HepG2 (cell line): ENCODE results near the gene ZFHX3. TPM values are rescaled to one million over a fixed set of nuclear protein-coding genes. Genes with fewer than 3 reads are reported as not detected.
A peak's percentile ranks its signal among the peaks of the same experiment; 100 is the strongest.

ENCODE experiments used
- AGO1 ChIP-seq: fragments of 200-400 bp; formaldehyde crosslinking; IDR thresholded peaks from 2 replicates; pipeline ENCODE4 v1.6.1; 2017; ENCODE audit warnings: mild to moderate bottlenecking, low read depth, low read length, moderate library complexity; ENCODE audit not compliant: poor library complexity, severe bottlenecking
- ARID4A ChIP-seq: sonication (generic); formaldehyde crosslinking; IDR thresholded peaks from 2 replicates; pipeline ENCODE4 v1.5.0; 2020; ENCODE audit warnings: mild to moderate bottlenecking, missing genetic modification reagents, borderline replicate concordance
- KAT7 ChIP-seq: IDR thresholded peaks from 2 replicates; pipeline ENCODE4 v1.6.1; 2018; ENCODE audit warnings: borderline replicate concordance, missing compliant biosample characterization
- SOX6 ChIP-seq, 2 experiments: fragments of 450-650 bp in 1 of 2; sonication (generic) in 1 of 2; formaldehyde crosslinking in 1 of 2; IDR thresholded peaks; 2 replicates each; pipeline versions ENCODE4 v1.4.0 to v1.6.1; 2017 to 2020; ENCODE audit warnings: antibody characterized with exemption in 1 of 2, mild to moderate bottlenecking in 1 of 2, missing genetic modification reagents in 1 of 2
- ZNF724P ChIP-seq: sonication (generic); formaldehyde crosslinking; IDR thresholded peaks from 2 replicates; pipeline ENCODE4 v1.8.0; 2022; ENCODE audit warnings: missing genetic modification reagents, borderline replicate concordance
- polyA plus RNA-seq, 8 experiments: library from polyadenylated mRNA; depleted of rRNA in 3 of 8; stranded (reverse) in 7 of 8; unstranded in 1 of 8; fragments of >200 nt; fragmentation: Illumina TruSeq in 4 of 8; extraction: Trizol in 4 of 8; gene quantifications; 2 replicates each; pipeline versions ENCODE4 v1.2.1 to v1.2.3, GENCODE V29; 2011 to 2016; ENCODE audit warnings: low read depth in 4 of 8, missing spikeins in 1 of 8, mixed read lengths in 1 of 8; ENCODE audit not compliant: insufficient read depth in 1 of 8
- total RNA-seq, 5 experiments: library from RNA; depleted of rRNA; stranded (reverse); fragments of >200 nt; fragmentation: Illumina TruSeq; extraction: Trizol; gene quantifications; 2 replicates each; pipeline ENCODE4 v1.2.3, GENCODE V29; 2016; ENCODE audit warnings: low read depth in 1 of 5
- TF ChIP-seq, protein P1 (sequence below): sonication (generic); formaldehyde crosslinking; IDR thresholded peaks from 2 replicates; pipeline ENCODE4 v1.4.0; 2020; ENCODE audit warnings: missing genetic modification reagents, borderline replicate concordance
- TF ChIP-seq, protein P2 (sequence below): fragments of 450-650 bp; IDR thresholded peaks from 2 replicates; pipeline ENCODE4 v1.6.1; 2017; ENCODE audit warnings: mild to moderate bottlenecking
- TF ChIP-seq, protein P3 (sequence below): sonication (generic); formaldehyde crosslinking; IDR thresholded peaks from 2 replicates; pipeline ENCODE4 v1.8.1; 2023; ENCODE audit warnings: mild to moderate bottlenecking, missing genetic modification reagents

The ZFHX3 gene
- total and polyA plus RNA-seq, 2 of the 13 experiments (the other 11 are each of a cell fraction or from before 2014, with no cell fraction given), result 5.0 to 6.0 TPM

GRCh38 chr16:72934636-72935403 is 113.1 kb downstream of the ZFHX3 start (continued):
- TF ChIP-seq ARID4A (no peak), ZNF724P (CRISPR knock-in tag) (no peak), AGO1 (no peak), KAT7 (CRISPR knock-in tag) (no peak), SOX6 (IDR thresholded peaks at IDR 0.05) (no peak), SOX6 (CRISPR knock-in tag; IDR thresholded peaks at IDR 0.05) (0 out of 2 replicates have a peak, but pooled peaks have one; percentile 9)
- TF ChIP-seq, protein P1, sequence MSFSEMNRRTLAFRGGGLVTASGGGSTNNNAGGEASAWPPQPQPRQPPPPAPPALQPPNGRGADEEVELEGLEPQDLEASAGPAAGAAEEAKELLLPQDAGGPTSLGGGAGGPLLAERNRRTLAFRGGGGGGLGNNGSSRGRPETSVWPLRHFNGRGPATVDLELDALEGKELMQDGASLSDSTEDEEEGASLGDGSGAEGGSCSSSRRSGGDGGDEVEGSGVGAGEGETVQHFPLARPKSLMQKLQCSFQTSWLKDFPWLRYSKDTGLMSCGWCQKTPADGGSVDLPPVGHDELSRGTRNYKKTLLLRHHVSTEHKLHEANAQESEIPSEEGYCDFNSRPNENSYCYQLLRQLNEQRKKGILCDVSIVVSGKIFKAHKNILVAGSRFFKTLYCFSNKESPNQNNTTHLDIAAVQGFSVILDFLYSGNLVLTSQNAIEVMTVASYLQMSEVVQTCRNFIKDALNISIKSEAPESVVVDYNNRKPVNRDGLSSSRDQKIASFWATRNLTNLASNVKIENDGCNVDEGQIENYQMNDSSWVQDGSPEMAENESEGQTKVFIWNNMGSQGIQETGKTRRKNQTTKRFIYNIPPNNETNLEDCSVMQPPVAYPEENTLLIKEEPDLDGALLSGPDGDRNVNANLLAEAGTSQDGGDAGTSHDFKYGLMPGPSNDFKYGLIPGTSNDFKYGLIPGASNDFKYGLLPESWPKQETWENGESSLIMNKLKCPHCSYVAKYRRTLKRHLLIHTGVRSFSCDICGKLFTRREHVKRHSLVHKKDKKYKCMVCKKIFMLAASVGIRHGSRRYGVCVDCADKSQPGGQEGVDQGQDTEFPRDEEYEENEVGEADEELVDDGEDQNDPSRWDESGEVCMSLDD, result no peak
- TF ChIP-seq, protein P2, sequence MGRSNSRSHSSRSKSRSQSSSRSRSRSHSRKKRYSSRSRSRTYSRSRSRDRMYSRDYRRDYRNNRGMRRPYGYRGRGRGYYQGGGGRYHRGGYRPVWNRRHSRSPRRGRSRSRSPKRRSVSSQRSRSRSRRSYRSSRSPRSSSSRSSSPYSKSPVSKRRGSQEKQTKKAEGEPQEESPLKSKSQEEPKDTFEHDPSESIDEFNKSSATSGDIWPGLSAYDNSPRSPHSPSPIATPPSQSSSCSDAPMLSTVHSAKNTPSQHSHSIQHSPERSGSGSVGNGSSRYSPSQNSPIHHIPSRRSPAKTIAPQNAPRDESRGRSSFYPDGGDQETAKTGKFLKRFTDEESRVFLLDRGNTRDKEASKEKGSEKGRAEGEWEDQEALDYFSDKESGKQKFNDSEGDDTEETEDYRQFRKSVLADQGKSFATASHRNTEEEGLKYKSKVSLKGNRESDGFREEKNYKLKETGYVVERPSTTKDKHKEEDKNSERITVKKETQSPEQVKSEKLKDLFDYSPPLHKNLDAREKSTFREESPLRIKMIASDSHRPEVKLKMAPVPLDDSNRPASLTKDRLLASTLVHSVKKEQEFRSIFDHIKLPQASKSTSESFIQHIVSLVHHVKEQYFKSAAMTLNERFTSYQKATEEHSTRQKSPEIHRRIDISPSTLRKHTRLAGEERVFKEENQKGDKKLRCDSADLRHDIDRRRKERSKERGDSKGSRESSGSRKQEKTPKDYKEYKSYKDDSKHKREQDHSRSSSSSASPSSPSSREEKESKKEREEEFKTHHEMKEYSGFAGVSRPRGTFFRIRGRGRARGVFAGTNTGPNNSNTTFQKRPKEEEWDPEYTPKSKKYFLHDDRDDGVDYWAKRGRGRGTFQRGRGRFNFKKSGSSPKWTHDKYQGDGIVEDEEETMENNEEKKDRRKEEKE, result no peak
- TF ChIP-seq, protein P3, sequence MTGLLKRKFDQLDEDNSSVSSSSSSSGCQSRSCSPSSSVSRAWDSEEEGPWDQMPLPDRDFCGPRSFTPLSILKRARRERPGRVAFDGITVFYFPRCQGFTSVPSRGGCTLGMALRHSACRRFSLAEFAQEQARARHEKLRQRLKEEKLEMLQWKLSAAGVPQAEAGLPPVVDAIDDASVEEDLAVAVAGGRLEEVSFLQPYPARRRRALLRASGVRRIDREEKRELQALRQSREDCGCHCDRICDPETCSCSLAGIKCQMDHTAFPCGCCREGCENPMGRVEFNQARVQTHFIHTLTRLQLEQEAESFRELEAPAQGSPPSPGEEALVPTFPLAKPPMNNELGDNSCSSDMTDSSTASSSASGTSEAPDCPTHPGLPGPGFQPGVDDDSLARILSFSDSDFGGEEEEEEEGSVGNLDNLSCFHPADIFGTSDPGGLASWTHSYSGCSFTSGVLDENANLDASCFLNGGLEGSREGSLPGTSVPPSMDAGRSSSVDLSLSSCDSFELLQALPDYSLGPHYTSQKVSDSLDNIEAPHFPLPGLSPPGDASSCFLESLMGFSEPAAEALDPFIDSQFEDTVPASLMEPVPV (CRISPR knock-in tag), result no peak
